ENCODE data around the gene ATAD2B.

The ATAD2B gene

GRCh38 chr2:23703037-23703582 is 223.8 kb downstream of the ATAD2B start:
- DNase-seq (ENCODE audit: extremely low read depth, low read depth) = no peak
- TF ChIP-seq CTCF (IDR thresholded peaks at IDR 0.05; ENCODE audit: low read depth, low read length) = no peak

GRCh38 chr2:23700627-23701026 is 226.3 kb downstream of the ATAD2B start:
- DNase-seq (ENCODE audit: extremely low read depth, low read depth) = no peak
- no peak for TF ChIP-seq CTCF (IDR thresholded peaks at IDR 0.05; ENCODE audit: low read depth, low read length)

- no peak for DNase-seq (ENCODE audit: extremely low read depth, low read depth)
- no peak for TF ChIP-seq CTCF (IDR thresholded peaks at IDR 0.05; ENCODE audit: low read depth, low read length)
Measured at GRCh38 chr2:23699580-23699925, 227.4 kb downstream of the ATAD2B start.

- DNase-seq (ENCODE audit: extremely low read depth, low read depth) = no peak
- no peak for TF ChIP-seq CTCF (IDR thresholded peaks at IDR 0.05; ENCODE audit: low read depth, low read length)
Measured at GRCh38 chr2:23698721-23699579, 228.0 kb downstream of the ATAD2B start.
